HepG2 (cell line): ENCODE data around the gene SLC25A15. TPM values are rescaled to one million over a fixed set of nuclear protein-coding genes. Genes with fewer than 3 reads are reported as not detected.
A peak's percentile ranks its signal among the peaks of the same experiment; 100 is the strongest.

Source experiments
- ATAC-seq: fragments of 200-7000 bp; cut with Tn5 transposase; 3 replicates; pipeline ENCODE4 v1.9.1; 2020; ENCODE audit warnings: mild to moderate bottlenecking, moderate library complexity
- BruUV-seq: library from RNA; stranded (reverse); fragments of 400-500 nt; replicated peaks from 2 replicates; lab custom pipeline; 2021; lab: Mats Ljungman, UMichigan
- CTCF ChIA-PET: fragments of 300-600 bp; formaldehyde crosslinking; extraction: SDS; loops from one replicate; lab custom pipeline; 2021; ENCODE audit warnings: low total read pairs, inconsistent platforms, low intra/inter-chr PET ratio; lab: Yijun Ruan, JAX
- POLR2A ChIA-PET: fragments of 350-600 bp; sonication (Branson Sonifier 250); formaldehyde crosslinking; loops from one replicate; lab custom pipeline; 2020; ENCODE audit warnings: antibody characterized with exemption, inconsistent platforms; lab: Yijun Ruan, JAX
- DNase-seq: peaks from one replicate; pipeline ENCODE4 v3.0.0-alpha.2; 2015; ENCODE audit warnings: low spot score
- FAIRE-seq: peaks from 3 replicates; lab custom pipeline; 2011; peaks lifted over from hg19 to GRCh38; lab: Jason Lieb, UNC
- H2AFZ ChIP-seq: one replicate; pipeline ENCODE4 v1.6.1; 2011; ENCODE audit warnings: low read length, inconsistent platforms
- H3K27ac ChIP-seq: fragments of 300-600 bp; 3 replicates; pipeline ENCODE4 v1.8.0; 2011; ENCODE audit warnings: mixed run types, mild to moderate bottlenecking, mixed read lengths, low read length, inconsistent platforms; ENCODE audit not compliant: insufficient read depth; ENCODE audit errors: extremely low read length
- H3K27me3 ChIP-seq, 2 experiments: fragments of 200-600 bp in 1 of 2; 2 replicates in 1 of 2; 3 replicates in 1 of 2; pipeline versions ENCODE4 v1.6.0 to v1.8.0; 2011; ENCODE audit warnings: low read length in 2 of 2, mild to moderate bottlenecking in 2 of 2, moderate library complexity in 2 of 2, inconsistent platforms in 1 of 2; ENCODE audit not compliant: insufficient read depth in 2 of 2, control insufficient read depth in 1 of 2
- H3K36me3 ChIP-seq, 2 experiments: fragments of 200-600 bp in 1 of 2; replicated peaks in 1 of 2; 2 replicates in 1 of 2; 3 replicates in 1 of 2; pipeline versions ENCODE4 v1.5.1 to v1.8.0; 2011; ENCODE audit warnings: low read length in 2 of 2, inconsistent platforms in 1 of 2; ENCODE audit not compliant: insufficient read depth in 2 of 2, control insufficient read depth in 1 of 2
- H3K4me1 ChIP-seq: 2 replicates; pipeline ENCODE4 v1.5.1; 2012; ENCODE audit warnings: low read length, inconsistent platforms; ENCODE audit not compliant: insufficient read depth
- H3K4me2 ChIP-seq: 2 replicates; pipeline ENCODE4 v1.6.0; 2011; ENCODE audit warnings: low read depth, low read length, inconsistent platforms
- H3K4me3 ChIP-seq, 3 experiments: fragments of 200-600 bp in 1 of 3; sonication (generic), shearing (Covaris generic) in 1 of 3; replicated peaks in 1 of 3; 2 replicates each; pipeline ENCODE4 v1.5.1; 2011 to 2016; ENCODE audit warnings: low read length in 3 of 3, inconsistent platforms in 2 of 3, low read depth in 2 of 3, mild to moderate bottlenecking in 2 of 3, control low read depth in 1 of 3, mixed read lengths in 1 of 3; ENCODE audit not compliant: insufficient read depth in 1 of 3
- H3K79me2 ChIP-seq: one replicate; pipeline ENCODE4 v1.6.1; 2011; ENCODE audit warnings: low read length, inconsistent platforms; ENCODE audit not compliant: insufficient read depth
- H3K9ac ChIP-seq: 2 replicates; pipeline ENCODE4 v1.6.0; 2011; ENCODE audit warnings: mild to moderate bottlenecking, low read depth, low read length, inconsistent platforms; ENCODE audit not compliant: insufficient read depth
- H3K9me3 ChIP-seq: 2 replicates; pipeline ENCODE4 v1.5.1; 2012; ENCODE audit warnings: mild to moderate bottlenecking, low read length
- H4K20me1 ChIP-seq: 2 replicates; pipeline ENCODE4 v1.6.0; 2011; ENCODE audit warnings: inconsistent platforms, mild to moderate bottlenecking, low read length, moderate library complexity; ENCODE audit not compliant: insufficient read depth
- BRCA1 ChIP-seq: sonication (generic); formaldehyde crosslinking; IDR thresholded peaks from 2 replicates; pipeline ENCODE4 v1.4.0; 2020; ENCODE audit warnings: missing genetic modification reagents
- CENPT ChIP-seq: sonication (generic); formaldehyde crosslinking; IDR thresholded peaks from 2 replicates; pipeline ENCODE4 v1.8.0; 2022; ENCODE audit warnings: low read depth, mild to moderate bottlenecking, moderate library complexity, missing genetic modification reagents
- YY1 ChIP-seq: IDR thresholded peaks from 2 replicates; pipeline ENCODE4 v1.6.1; 2011; ENCODE audit warnings: low read length, low read depth, moderate library complexity, mild to moderate bottlenecking; ENCODE audit not compliant: insufficient read depth, insufficient replicate concordance
- ZC3H13 ChIP-seq: sonication (generic); formaldehyde crosslinking; IDR thresholded peaks from 2 replicates; pipeline ENCODE4 v1.8.1; 2023; ENCODE audit warnings: mild to moderate bottlenecking, missing genetic modification reagents, moderate library complexity
- ZNF546 ChIP-seq: sonication (generic); formaldehyde crosslinking; conservative IDR thresholded peaks from 2 replicates; pipeline ENCODE4 v1.8.1; 2023; ENCODE audit warnings: mild to moderate bottlenecking, missing genetic modification reagents
- ZNF720 ChIP-seq: sonication (generic); formaldehyde crosslinking; IDR thresholded peaks from 2 replicates; pipeline ENCODE4 v1.4.0; 2020; ENCODE audit warnings: missing genetic modification reagents
- ZNF747 ChIP-seq: sonication (generic); formaldehyde crosslinking; IDR thresholded peaks from 2 replicates; pipeline ENCODE4 v1.8.1; 2023; ENCODE audit warnings: missing genetic modification reagents, mild to moderate bottlenecking, borderline replicate concordance
- ZNF839 ChIP-seq: sonication (generic); formaldehyde crosslinking; IDR thresholded peaks from 2 replicates; pipeline ENCODE4 v1.4.0; 2020; ENCODE audit warnings: missing genetic modification reagents, mild to moderate bottlenecking, borderline replicate concordance
- ZSCAN29 ChIP-seq: sonication (generic); formaldehyde crosslinking; conservative IDR thresholded peaks from 2 replicates; pipeline ENCODE4 v1.4.0; 2020; ENCODE audit warnings: mild to moderate bottlenecking, missing genetic modification reagents
- WGBS: methylation state at CpG from one replicate; pipeline ENCODE4 v1.1.6; 2017; ENCODE audit warnings: low lambda C conversion rate; 5-methylcytosine and 5-hydroxymethylcytosine counted together
- in situ Hi-C: cut with HindIII; loops from 2 replicates; pipeline ENCODE4 v1.10.0; 2017; ENCODE audit warnings: low pct_unique_long_range_greater_than_20kb; ENCODE audit not compliant: extremely low pct_ligation_motif_present
- intact Hi-C: fragments of 100-400 bp; cut with micrococcal nuclease; formaldehyde crosslinking; loops from one replicate; pipeline ENCODE4 v1.10.0; 2022; ENCODE audit not compliant: unreplicated experiment
- polyA plus RNA-seq, 8 experiments: library from polyadenylated mRNA; depleted of rRNA in 3 of 8; stranded (reverse) in 7 of 8; unstranded in 1 of 8; fragments of >200 nt; fragmentation: Illumina TruSeq in 4 of 8; extraction: Trizol in 4 of 8; gene quantifications; 2 replicates each; pipeline versions ENCODE4 v1.2.1 to v1.2.3, GENCODE V29; 2011 to 2016; ENCODE audit warnings: low read depth in 4 of 8, missing spikeins in 1 of 8, mixed read lengths in 1 of 8; ENCODE audit not compliant: insufficient read depth in 1 of 8
- total RNA-seq, 5 experiments: library from RNA; depleted of rRNA; stranded (reverse); fragments of >200 nt; fragmentation: Illumina TruSeq; extraction: Trizol; gene quantifications; 2 replicates each; pipeline ENCODE4 v1.2.3, GENCODE V29; 2016; ENCODE audit warnings: low read depth in 1 of 5
- TF ChIP-seq, protein P1 (sequence below): sonication (generic); formaldehyde crosslinking; IDR thresholded peaks from 2 replicates; pipeline ENCODE4 v1.4.0; 2020; ENCODE audit warnings: missing genetic modification reagents

SLC25A15 gene
- total and polyA plus RNA-seq, 2 of the 13 experiments (the other 11 are each of a cell fraction or from before 2014, with no cell fraction given): 17.3 to 39.1 TPM

DNA sequence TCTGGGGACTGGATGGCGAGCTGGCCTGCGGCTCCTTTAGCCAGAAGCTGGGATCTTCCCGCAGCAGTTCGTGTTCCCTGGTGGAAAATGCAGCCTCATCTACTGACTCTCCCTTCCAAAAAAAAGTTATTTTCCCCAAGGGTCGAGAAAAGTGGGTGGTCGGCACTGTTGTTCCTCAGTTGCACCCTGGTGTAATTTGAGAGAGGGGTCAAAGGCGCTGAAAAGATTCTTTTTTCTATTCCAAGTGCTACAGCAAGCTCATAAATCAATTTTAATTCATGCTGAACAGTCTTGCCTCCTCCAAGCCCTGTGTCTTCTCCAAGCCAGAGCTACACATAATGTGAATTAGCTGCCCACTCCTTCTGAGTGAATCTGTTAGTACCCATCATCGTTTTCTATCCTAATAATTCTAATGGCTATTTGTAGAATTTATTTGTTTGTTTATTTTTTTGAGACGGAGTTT lies 774 bp downstream of the SLC25A15 start (continued):
- TF ChIP-seq, protein P1, sequence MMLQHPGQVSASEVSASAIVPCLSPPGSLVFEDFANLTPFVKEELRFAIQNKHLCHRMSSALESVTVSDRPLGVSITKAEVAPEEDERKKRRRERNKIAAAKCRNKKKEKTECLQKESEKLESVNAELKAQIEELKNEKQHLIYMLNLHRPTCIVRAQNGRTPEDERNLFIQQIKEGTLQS: no peak
- TF ChIP-seq ZNF546: no peak
- no peak for TF ChIP-seq ZNF720 (CRISPR knock-in tag)
- no peak for TF ChIP-seq ZNF839 (CRISPR knock-in tag)
- no peak for TF ChIP-seq YY1
- no peak for TF ChIP-seq ZSCAN29
- peak; percentile 27; the same call in 1 of the 2 replicates for TF ChIP-seq ZNF747 (CRISPR knock-in tag)
- no peak for TF ChIP-seq CENPT (CRISPR knock-in tag)

GRCh38 chr13:40792284-40793051 lies 3.1 kb downstream of the SLC25A15 start:
- H3K36me3 ChIP-seq: peaks cover 15 to 33% of the 10 kb centered on the region in 2 experiments
- BruUV-seq: no TSS peak
- H2AFZ ChIP-seq: no peak overlapping the region
- no peaks in the 10 kb centered on the region; a peak in 1 of 5 replicates for H3K27me3 ChIP-seq
- WGBS: 97% methylated on average over 10 of the region's 10 CpGs
- POLR2A ChIA-PET: no interaction called here
- ATAC-seq (no peak), DNase-seq (no peak)
- peaks cover 46% of the 10 kb centered on the region for H3K79me2 ChIP-seq
- H4K20me1 ChIP-seq: no peaks in the 10 kb centered on the region
- H3K4me3 ChIP-seq: no peak overlapping the region
- no peak overlapping the region for H3K9ac ChIP-seq
- TF ChIP-seq BRCA1 (CRISPR knock-in tag) (no peak), ZC3H13 (CRISPR knock-in tag) (0 out of 2 replicates have a peak, but pooled peaks have one; percentile 43)
- TF ChIP-seq, all 625 proteins: peak for 1
- in situ Hi-C loops (no loop called here), intact Hi-C loops (no loop called here)
- no peak for FAIRE-seq
- Histone ChIP-seq H3K4me1 (peaks cover 69% of the 10 kb centered on the region), H3K4me2 (no peak overlapping the region), H3K27ac (no peak overlapping the region), H3K9me3 (no peaks in the 10 kb centered on the region)
- CTCF ChIA-PET: no interaction called here
